ENCODE results near the gene FSTL4. TPM values are rescaled to one million over a fixed set of nuclear protein-coding genes. Genes with fewer than 3 reads are reported as not detected.

FSTL4 gene
- total and polyA plus RNA-seq, 2 of the 4 experiments (the other 2 are of a cell fraction): 0.18 TPM; not detected in 1

GRCh38 chr5:133309984-133310621, 302.2 kb downstream of the FSTL4 start:
- H3K4me2 ChIP-seq (ENCODE audit: low read depth, low read length): no peak overlapping the region
- H3K9ac ChIP-seq (ENCODE audit: low read depth, low read length): no peak overlapping the region
- peaks cover 13% of the 10 kb centered on the region; the same call in 1 of the 2 replicates for H3K27me3 ChIP-seq (ENCODE audit: control insufficient read depth, insufficient read depth, low read length)
- no peak overlapping the region for H3K56ac ChIP-seq (ENCODE audit: extremely low read depth, insufficient read depth, low read length)
- H3K36me3 ChIP-seq (ENCODE audit: control insufficient read depth, insufficient read depth, low read length): no peaks in the 10 kb centered on the region
- H2BK20ac ChIP-seq (ENCODE audit: low read depth, low read length): no peak overlapping the region
- no peak overlapping the region for H2BK15ac ChIP-seq (ENCODE audit: low read depth, low read length)
- DNase-seq (peak; percentile 16), ATAC-seq (ENCODE audit: low read depth) (no peak)
- TF ChIP-seq CEBPB (IDR thresholded peaks at IDR 0.05; ENCODE audit: low read depth, low read length) (no peak), RAD21 (IDR thresholded peaks at IDR 0.05; ENCODE audit: low read length) (no peak)
- no peak overlapping the region for H4K8ac ChIP-seq (ENCODE audit: low read depth in 2 of 2, low read length in 2 of 2)
- dilution Hi-C loops (cut with HindIII; ENCODE audit: low sequenced_read_pairs, unreplicated experiment): no loop called here
- no peak overlapping the region for H3K4me3 ChIP-seq (ENCODE audit: insufficient read depth, low read depth, low read length)
- H4K5ac ChIP-seq (ENCODE audit: low read depth, low read length): no peak overlapping the region
- no TSS peak for BruUV-seq (replicated peaks)
- H2AFZ ChIP-seq (replicated peaks; ENCODE audit: low read length, poor library complexity): no peak overlapping the region
- in situ Hi-C loops (cut with MboI; ENCODE audit: low sequenced_read_pairs): no loop called here
- H3K9me1 ChIP-seq (ENCODE audit: insufficient read depth, low read length): no peaks in the 10 kb centered on the region
- ChIA-PET CTCF (no interaction called here), POLR2A (ENCODE audit: unreplicated experiment) (no interaction called here)
- H3K27ac ChIP-seq (ENCODE audit: insufficient read depth, low read length): no peak overlapping the region
- WGBS, 2 experiments (ENCODE audit: extremely low coverage in 2 of 2, insufficient read length in 1 of 2): 40% methylated on average over 1 of the region's 7 CpGs; no CpG with 5 or more reads in 1 of the 2 experiments
- H4K91ac ChIP-seq (ENCODE audit: insufficient read depth, low read depth, low read length): no peak overlapping the region
- H2AK9ac ChIP-seq (replicated peaks; ENCODE audit: low read depth, low read length, poor library complexity): no peak overlapping the region
- H3K9me3 ChIP-seq (ENCODE audit: control insufficient read depth, insufficient read depth, low read length): no peaks in the 10 kb centered on the region
- H2BK120ac ChIP-seq (ENCODE audit: low read depth, low read length): no peak overlapping the region
- no peak overlapping the region for H3K23ac ChIP-seq (ENCODE audit: low read depth, low read length)
- H3K79me1 ChIP-seq (ENCODE audit: low read depth in 1 of 2, low read length in 2 of 2): no peaks in the 10 kb centered on the region
- no peaks in the 10 kb centered on the region for H3K4me1 ChIP-seq (ENCODE audit: control insufficient read depth, insufficient read depth, low read length)
- H3K4ac ChIP-seq (ENCODE audit: low read depth, low read length): no peak overlapping the region
- H3K14ac ChIP-seq (replicated peaks; ENCODE audit: low read depth, low read length): no peak overlapping the region
- H4K20me1 ChIP-seq (ENCODE audit: insufficient read depth, low read length): no peaks in the 10 kb centered on the region
- intact Hi-C loops (cut with micrococcal nuclease): no loop called here
- H3K18ac ChIP-seq (ENCODE audit: low read depth, low read length): no peak overlapping the region
- no peak overlapping the region for H2AK5ac ChIP-seq (ENCODE audit: low read depth, low read length)
- no peak overlapping the region for H2BK5ac ChIP-seq (ENCODE audit: low read depth, low read length, poor library complexity, severe bottlenecking)

Data from IMR-90 (cell line).